ENCODE results near the gene TTYH2.
"Not testable (repeated sequence)": the region's sequence is repeated elsewhere in the genome, so short reads cannot be mapped to it uniquely, and the experiment has no call there.

TTYH2 gene

GRCh38 chr17:74253036-74253435, 39.7 kb downstream of the TTYH2 start:
- peaks cover 7% of the 10 kb centered on the region for H3K36me3 Mint-ChIP-seq (ENCODE audit: low read depth)
- no peak overlapping the region for H3K4me3 Mint-ChIP-seq
- H3K9me3 Mint-ChIP-seq: no peaks in the 10 kb centered on the region
- no peak for TF ChIP-seq CTCF (IDR thresholded peaks at IDR 0.05; ENCODE audit: unreplicated experiment in 3 of 3)
- peaks cover 37% of the 10 kb centered on the region for H3K4me1 Mint-ChIP-seq
- no peak overlapping the region for H3K27ac Mint-ChIP-seq
- H3K27me3 Mint-ChIP-seq (ENCODE audit: low read depth): peaks cover 7% of the 10 kb centered on the region

GRCh38 chr17:74257311-74257710, 43.9 kb downstream of the TTYH2 start:
- H3K36me3 Mint-ChIP-seq (ENCODE audit: low read depth): peaks cover 16% of the 10 kb centered on the region
- H3K27me3 Mint-ChIP-seq (ENCODE audit: low read depth): peaks cover 9% of the 10 kb centered on the region
- peaks cover 21% of the 10 kb centered on the region for H3K4me1 Mint-ChIP-seq
- no peaks in the 10 kb centered on the region for H3K9me3 Mint-ChIP-seq
- no peak overlapping the region for H3K4me3 Mint-ChIP-seq
- TF ChIP-seq CTCF (IDR thresholded peaks at IDR 0.05; ENCODE audit: unreplicated experiment in 3 of 3): no peak
- no peak overlapping the region for H3K27ac Mint-ChIP-seq

GRCh38 chr17:74259667-74260524, 46.5 kb downstream of the TTYH2 start:
- peaks cover 6% of the 10 kb centered on the region for H3K27me3 Mint-ChIP-seq (ENCODE audit: low read depth)
- peaks cover 9% of the 10 kb centered on the region for H3K36me3 Mint-ChIP-seq (ENCODE audit: low read depth)
- peaks cover 26% of the 10 kb centered on the region for H3K4me1 Mint-ChIP-seq
- H3K27ac Mint-ChIP-seq: no peak overlapping the region
- no peaks in the 10 kb centered on the region for H3K9me3 Mint-ChIP-seq
- no peak overlapping the region for H3K4me3 Mint-ChIP-seq
- no peak for TF ChIP-seq CTCF (IDR thresholded peaks at IDR 0.05; ENCODE audit: unreplicated experiment in 3 of 3)

- Mint-ChIP-seq H3K27me3 (ENCODE audit: low read depth) (peaks cover 6% of the 10 kb centered on the region), H3K27ac (no peak overlapping the region), H3K4me3 (no peak overlapping the region), H3K4me1 (peaks cover 26% of the 10 kb centered on the region), H3K36me3 (ENCODE audit: low read depth) (peaks cover 9% of the 10 kb centered on the region), H3K9me3 (no peaks in the 10 kb centered on the region)
- TF ChIP-seq CTCF (IDR thresholded peaks at IDR 0.05; ENCODE audit: unreplicated experiment in 3 of 3): no peak
Measured at GRCh38 chr17:74260525-74260850, 47.1 kb downstream of the TTYH2 start.

GRCh38 chr17:74262601-74263000, 49.2 kb downstream of the TTYH2 start:
- no peak overlapping the region for H3K4me3 Mint-ChIP-seq
- no peak for TF ChIP-seq CTCF (IDR thresholded peaks at IDR 0.05; ENCODE audit: unreplicated experiment in 3 of 3)
- peaks cover 9% of the 10 kb centered on the region for H3K36me3 Mint-ChIP-seq (ENCODE audit: low read depth)
- H3K9me3 Mint-ChIP-seq: no peaks in the 10 kb centered on the region
- peaks cover 28% of the 10 kb centered on the region for H3K4me1 Mint-ChIP-seq
- H3K27me3 Mint-ChIP-seq (ENCODE audit: low read depth): peaks cover 6% of the 10 kb centered on the region
- peak overlapping the region in 1 of 3 experiments; percentile 21 for H3K27ac Mint-ChIP-seq

GRCh38 chr17:74267054-74267453, 53.7 kb downstream of the TTYH2 start:
- peaks cover 41% of the 10 kb centered on the region for H3K4me1 Mint-ChIP-seq
- not testable (repeated sequence) for H3K9me3 Mint-ChIP-seq; H3K4me3 Mint-ChIP-seq; H3K36me3 Mint-ChIP-seq (ENCODE audit: low read depth); H3K27ac Mint-ChIP-seq
- peaks cover 20% of the 10 kb centered on the region for H3K27me3 Mint-ChIP-seq (ENCODE audit: low read depth)

Data from nephron (organoid).